Non-pigmented ciliary epithelial cell (primary cell): ENCODE results near the gene SIGLEC9.

Source experiments
- DNase-seq: peaks from one replicate; pipeline ENCODE4 v3.0.0-alpha.2; 2010; ENCODE audit warnings: low read depth

SIGLEC9 gene

DNA sequence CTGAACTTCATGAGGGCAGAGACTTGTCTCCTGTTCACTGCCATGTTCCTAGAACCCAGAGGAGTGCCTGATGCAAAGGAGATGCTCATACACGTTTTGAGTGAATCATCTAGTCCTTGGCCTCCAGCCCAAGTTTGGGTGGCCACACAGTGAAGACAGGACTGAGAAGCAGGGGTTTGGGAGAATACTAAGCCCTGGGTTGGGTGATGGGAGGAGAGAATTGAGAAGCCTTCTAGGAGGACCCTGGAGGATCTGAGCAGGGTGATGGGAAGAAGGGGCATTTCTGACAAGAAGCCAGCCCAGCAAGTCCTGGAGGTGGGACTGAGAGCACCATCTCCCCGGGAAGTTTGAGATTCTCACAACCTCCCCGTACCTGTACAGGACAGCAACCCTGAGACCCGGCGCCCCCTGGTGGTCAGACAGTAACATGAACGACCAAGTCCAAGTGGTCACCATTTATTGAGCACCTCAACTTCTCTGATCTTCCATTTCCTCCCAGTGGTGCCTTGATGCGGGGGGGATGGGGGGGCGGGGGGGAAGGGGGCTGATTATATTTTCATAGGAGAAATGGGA, 27.5 kb upstream of the SIGLEC9 start:
- no peak for DNase-seq

DNA sequence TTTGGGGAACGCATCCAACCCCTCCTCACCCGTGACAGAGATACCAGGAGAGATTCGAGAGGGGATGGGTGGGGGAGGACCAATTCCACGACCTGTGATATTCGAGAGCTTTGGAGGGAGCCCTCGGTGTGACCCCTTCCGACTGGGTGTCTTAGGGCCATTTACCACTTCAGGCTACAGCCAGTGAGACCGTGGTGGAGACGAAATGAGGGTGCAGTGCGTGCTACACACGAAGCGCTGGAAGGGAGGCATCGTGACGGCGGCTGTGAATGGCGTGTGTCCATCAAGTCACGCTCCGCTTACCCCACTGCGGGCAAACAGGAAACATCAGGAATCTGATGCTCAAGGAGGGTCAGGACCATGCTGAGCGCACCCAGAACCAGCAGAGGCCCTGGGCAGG, 26.9 kb upstream of the SIGLEC9 start:
- DNase-seq = no peak

DNA sequence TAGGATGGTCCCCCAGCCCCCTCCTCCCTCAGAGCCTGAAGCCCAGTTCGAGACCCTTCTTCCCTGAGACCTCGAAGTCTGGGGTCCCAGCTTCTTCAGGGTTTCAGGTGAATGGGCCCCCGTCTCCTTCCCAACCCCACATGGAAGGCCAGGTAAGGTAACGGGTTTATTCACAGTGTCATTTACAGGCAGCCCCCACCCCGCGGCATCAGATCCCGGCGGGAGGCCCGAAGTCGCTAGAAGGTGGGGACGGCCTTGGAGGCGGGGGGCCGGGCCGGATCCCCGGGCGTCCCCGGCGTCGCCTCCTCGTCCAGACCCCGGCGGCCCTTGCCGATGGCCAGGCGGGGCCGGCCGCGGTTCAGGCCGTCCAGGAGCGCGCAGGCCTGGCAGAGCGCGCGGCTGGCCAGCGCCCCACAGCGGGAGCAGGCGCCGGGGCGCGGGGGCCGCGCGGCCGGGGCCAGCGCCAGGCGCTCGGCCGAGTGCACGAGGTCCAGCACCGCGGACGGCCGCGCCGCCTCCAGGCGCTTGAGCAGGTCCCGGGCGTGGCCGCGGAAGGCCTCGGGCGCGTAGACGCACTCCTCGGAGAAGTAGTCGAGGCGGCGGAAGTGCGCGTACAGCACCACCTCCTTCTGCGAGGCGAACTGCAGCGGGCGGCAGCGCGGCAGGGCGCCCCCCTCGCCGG, 26.2 kb upstream of the SIGLEC9 start:
- DNase-seq = no peak

DNA sequence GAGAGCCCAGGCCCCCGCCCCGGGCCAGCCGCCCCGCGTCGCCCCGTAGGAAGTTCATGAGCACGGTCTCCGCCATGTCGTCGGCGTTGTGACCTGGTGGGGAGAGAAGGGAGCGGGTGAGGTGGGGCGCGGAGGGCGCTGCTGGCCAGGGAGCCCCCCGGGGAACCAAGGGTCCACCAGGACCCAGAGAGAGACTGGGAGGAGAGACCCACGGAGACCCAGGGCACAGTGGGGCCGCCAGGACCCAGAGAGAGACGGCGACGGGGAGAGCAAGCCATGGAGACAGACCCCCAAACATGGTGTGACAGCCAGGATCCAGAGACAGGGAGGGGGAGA, 25.7 kb upstream of the SIGLEC9 start:
- DNase-seq = no peak

DNA sequence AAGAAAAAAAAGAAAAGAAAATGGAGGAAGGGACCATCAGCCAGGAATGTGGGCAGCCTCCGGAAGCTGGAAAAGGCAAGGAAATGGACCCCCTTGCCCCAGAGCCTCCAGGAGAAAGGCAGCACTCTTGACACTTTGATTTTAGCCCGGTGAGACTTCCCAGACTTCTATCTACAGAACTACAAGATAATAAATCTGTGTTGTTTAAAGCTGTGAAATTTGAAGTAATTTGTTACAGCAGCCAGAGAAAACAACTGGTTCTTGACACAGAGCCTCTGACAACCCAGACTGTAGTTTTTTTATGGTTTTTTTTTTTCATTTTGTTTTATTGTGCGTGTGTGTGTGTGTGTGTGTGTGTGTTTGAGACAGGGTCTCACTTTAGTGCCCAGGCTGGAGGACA, 24.1 kb upstream of the SIGLEC9 start:
- no peak for DNase-seq

DNA sequence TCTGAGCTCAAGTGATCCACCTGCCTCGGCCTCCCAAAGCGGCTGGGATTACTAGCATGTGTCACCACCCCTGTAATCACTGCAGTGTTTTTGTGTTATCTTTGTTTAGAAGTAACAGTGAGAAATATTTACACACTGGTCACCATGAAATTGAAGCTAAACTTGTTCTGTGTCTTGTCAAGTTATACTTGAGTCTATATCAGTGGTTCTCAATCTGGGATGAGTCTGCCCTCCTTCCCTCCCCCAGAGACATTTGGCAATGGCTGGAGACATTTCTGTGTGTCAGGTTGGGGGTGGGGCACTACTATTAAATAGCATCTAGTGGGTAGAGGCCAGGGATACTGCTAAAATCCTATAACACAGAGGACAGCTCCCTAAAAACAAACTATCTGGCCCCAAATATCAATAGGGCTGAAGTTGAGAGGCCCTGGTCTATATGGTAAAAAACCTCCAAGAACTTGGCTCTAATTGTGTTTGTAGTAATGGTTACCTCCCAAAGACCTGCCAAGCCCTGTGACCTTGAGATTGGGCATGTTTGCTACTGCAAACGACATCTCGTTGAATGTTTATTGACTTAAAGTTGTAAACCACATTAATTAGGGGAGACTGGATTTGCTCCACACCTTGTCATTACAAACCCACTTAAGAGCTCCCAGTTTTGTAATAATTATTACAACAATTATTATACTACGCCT, 23.4 kb upstream of the SIGLEC9 start:
- no peak for DNase-seq

DNA sequence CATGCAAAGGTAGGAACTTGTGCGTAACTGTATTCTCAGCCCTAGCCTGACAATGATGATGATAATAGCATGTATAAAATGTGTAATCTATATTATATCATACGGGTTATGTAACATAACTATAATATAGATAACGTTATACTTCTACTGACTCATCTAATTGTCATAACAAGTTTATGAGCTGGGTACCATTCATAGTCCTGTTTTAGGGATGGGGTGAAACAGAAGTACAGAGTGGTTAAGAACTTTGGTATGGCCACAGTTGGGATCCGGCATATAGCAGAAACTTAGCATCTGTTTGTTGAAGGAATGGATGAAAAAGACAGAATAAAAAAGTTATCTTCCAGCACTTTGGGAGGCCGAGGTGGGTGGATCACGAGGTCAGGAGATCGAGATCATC, 21.7 kb upstream of the SIGLEC9 start:
- no peak for DNase-seq

DNA sequence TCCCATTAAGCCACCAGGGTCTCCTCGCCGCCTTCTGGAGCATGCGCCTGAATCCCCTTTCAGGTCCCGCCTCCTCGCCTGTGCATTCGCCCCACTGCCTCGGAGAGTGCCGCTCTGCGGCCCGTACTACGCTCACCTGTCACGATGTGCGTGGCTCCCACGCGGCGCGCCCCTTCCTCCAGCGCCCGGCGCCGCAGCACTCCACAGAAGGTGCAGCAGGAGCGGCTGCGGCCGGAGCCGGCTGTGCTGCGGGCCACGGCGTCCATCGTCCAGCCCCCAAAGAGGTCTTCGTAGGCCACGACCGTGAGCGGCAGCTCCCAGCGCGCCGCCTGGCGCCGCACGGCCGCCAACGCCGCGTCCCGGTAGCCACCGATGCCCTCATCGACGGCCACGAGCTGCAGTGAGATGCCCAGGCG, 20.8 kb upstream of the SIGLEC9 start:
- DNase-seq = no peak

DNA sequence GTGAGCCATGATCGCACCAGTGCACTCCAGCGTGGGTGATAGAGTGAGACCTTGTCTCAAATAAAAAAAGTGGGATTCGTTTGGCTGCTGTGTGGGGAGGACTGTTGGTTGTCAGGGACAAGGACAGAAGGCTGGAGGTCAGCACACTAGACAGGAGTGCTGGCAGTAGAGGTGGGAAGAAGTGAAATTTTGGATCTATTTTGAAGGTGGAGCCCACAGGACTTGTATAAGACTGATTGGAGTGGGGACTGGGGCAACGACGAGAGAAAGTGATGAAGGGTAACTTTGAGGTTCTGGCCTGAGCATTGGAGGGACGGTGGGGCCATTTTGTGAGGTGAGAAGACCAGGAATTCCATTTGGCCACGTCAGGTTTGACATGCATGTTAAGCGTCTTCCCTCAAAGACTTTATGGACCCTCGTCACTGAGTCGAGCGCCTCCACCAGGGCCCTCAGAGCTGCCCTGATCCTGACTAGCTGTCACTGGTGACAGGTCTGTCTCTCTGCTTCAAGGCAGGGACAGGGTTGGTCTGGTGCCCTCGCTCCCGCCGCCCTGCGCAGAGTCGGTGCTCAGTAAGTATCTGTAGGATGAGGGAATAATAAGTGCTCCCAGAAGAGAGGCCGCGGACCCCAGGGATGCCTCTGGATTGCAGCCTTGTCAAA, 17.2 kb upstream of the SIGLEC9 start:
- DNase-seq = no peak

DNA sequence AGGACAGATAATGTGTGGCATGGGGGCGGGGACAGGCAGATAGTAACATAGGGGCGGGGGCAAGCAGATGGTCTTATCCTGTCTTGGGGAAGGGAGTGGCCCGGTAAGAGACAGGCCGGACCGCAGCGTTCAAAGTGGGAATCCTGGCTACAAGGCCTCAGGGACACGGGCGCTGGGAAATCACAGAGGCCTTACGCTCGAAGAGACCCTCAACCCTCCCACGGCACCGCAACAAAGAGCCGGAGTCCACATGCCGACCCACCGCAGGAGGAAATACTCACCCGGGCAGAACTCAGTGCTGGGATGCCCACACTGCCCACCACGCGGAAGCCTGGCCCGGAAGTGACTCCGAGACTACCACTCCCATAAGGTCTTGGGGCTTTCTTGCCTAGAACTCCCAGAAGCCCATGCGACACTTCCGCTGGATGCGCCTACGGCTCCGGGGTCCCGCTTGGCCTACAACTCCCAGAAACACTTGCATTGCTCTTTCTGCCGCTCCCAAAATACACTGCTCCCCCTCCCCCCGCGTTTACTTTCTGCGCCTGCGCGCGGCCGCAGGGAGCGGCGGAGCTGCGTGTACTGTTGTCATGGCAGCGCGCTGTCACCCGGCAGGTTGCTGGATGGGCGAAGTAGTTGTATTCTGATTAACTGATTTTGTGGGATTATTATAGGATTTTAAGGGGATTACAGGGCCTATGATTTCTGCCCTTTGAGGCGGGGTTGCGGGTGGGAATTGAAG, 16.5 kb upstream of the SIGLEC9 start, which contains the start of gene CTU1:
Gene CTU1 (minus strand): TSS at position 344 of the 739 bp plus-strand sequence. CDS start 3,840 bp downstream, outside the sequence.
- DNase-seq = peak; percentile 98

DNA sequence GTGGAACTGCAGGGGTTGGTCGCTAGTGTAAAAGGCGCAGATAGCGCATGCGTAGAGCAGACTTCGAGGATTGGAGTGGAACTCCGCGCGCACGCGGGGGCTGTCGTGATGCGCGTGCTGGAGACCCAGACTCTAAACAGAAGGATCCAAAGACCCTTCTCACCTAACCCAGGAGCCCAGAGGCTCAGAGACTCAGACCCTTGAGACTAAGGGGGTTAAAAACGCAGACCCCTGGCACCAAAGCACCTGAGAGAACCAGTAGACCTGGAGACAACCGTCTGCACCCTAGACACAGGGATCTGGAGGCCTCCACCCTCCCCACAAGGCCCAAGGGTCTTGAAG, 15.9 kb upstream of the SIGLEC9 start:
- no peak for DNase-seq

DNA sequence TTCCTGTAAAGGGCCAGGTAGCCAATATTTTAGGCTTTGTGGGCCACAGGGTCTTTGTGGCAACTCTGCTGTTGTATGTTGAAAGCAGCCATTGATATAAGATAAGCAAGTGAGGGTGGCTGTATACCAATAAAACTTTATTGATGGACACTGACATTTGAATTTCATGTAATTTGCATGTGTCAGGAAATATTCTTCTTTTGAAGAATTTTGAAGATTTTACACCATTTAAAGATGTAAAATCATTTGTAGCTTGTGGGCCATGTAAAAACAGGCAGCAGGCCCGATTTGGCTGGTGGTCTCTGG, 14.1 kb upstream of the SIGLEC9 start:
- DNase-seq = no peak

DNA sequence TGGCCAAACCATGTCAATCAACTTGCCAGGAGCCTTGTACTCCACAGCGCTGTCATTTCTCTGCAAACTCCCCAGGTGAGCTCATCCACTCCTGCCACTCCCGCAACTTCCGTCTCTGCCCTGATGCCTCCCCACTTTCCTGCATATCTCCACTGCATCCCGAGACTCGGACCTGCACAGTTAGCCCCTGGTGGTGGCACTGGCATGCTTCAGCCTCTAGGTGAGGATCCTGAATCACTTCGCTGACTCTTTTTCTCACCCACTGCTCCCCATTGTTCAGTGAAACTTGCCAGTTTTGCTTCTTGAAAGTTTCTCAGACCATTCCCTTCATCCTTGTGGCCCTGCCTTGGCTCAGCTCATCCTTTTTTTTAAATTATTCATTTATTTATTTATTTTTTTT, 13.1 kb upstream of the SIGLEC9 start:
- DNase-seq = no peak

DNA sequence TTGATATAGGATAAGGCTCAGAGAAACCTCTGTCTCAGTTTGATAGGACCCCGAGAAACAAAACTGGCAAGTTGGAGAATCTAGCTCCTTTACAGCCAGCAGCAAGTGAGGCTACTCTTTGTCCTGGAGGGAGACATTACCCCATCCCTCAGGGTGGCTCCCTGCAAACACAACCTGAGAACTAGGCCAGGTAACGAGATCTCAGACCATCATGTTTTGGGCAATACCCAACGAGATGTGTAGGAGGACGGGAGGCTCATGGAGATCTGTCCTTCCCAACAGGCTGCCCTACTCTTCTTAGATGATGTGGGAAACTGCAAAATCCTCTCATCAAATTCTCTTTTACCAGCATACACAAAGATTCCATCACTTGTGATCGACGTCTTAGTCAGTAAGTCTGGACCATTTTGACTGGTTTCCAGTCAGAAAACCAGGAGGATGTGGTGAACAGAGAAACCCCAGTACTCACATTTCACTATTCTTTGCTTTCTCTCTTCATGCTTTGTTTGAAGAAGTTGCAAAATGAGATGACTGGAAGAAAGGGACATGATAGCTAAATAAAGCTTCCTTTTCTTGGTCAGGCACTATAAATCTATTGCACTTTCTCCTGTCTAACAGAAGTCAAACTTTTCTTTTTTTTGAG, 10.5 kb upstream of the SIGLEC9 start:
- DNase-seq = no peak

DNA sequence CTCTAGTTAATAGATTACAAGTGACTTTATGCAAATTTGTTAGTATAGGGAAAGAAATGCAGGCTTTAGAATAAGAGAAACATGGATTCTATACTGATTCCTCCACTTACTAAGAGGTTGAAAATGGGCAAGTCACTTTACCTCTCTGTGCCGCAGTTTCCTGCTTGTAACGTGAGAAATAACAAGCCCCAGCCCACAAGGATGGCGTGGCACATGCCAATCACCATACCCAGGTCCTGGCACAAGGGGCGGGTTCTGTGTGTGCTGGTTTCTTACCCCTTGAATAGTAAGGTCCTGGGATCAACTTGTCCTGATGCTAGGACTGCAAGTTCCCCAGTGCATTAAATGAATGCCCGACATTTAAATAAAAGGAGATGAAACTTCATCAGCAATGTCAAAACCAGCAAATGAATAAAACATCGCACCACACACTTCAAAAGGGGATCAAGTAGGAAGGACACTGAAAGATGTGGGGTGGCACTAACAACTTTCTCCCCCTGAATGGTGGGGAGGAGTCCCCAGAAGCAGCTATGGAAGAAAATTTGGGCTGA, 7.9 kb upstream of the SIGLEC9 start:
- DNase-seq = no peak

DNA sequence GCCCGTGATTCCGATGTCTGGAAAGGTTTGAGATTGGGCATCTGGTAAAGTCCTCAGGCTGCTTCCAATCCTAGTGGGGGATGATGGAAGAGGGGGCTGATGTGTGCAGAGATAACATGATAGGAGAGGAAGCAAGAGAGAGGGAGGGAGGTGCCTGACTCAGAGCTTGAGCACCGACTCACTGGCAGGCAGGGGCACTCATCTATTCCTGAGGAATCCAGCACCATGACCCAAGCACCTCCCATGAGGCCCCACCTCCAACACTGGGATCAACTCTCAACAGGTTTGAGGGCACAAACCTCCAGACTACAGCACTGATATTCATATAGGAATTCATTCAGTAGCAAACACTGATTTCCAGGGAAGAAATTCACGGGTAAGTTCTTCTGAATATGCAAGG, 5.6 kb upstream of the SIGLEC9 start:
- DNase-seq = no peak

DNA sequence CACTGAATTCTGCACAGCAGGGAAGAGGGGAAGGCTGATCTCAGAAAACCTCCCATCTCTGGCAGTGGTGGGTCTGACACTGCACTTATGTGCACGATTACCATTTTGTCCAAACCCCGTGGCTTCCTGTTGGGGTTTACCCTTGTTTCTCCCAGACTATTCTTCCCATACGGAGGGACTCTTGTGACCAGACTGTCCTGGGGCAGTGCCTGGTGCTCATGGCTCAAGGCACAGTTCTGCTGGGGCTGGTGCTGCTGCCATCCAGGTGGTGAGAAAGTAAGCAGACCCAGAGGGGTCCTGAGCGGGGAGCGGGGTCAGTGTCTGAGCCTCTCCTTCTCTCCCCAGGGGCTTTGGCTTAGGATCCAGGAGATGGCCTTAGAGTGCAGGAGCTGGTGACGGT, 5.1 kb upstream of the SIGLEC9 start:
- DNase-seq = no peak

DNA sequence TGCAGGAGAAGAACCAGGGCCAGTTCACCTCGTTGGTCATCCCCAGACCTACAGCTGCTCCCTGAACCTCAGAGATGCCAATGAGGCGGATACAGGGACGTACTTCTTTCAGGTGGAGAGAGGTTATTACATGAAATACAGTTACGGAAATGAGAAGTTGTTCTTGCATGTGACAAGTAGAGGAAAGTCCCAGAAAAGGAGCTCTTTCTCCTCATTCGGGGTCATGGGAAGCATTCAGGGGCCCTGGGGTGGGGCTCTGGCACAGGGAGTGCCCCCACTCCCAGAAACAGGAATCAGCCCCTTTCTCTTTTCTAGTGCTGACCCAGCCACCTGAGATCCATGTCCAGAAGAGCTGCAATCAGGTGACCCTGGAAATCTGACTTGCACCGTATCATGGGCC, 4.5 kb upstream of the SIGLEC9 start:
- DNase-seq = no peak

DNA sequence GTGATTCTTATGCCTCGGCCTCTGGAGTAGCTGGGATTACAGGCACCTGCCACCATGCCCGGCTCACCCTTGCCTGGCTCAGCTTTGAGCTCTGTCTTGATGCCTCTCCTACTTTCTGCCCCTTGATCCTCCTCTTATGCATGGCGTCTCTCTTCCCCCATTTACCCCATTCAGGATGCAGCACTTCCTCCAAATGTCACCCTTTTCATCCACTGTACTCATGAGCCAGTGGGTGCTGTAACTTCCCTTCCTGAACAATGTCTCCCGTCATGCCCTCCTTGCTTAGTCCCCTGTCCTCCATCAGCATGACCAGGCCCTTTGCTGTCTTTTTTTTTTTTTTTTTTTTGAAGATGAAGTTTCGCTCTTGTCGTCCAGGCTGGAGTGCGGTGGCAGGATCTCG, 3.4 kb upstream of the SIGLEC9 start:
- DNase-seq = no peak

DNA sequence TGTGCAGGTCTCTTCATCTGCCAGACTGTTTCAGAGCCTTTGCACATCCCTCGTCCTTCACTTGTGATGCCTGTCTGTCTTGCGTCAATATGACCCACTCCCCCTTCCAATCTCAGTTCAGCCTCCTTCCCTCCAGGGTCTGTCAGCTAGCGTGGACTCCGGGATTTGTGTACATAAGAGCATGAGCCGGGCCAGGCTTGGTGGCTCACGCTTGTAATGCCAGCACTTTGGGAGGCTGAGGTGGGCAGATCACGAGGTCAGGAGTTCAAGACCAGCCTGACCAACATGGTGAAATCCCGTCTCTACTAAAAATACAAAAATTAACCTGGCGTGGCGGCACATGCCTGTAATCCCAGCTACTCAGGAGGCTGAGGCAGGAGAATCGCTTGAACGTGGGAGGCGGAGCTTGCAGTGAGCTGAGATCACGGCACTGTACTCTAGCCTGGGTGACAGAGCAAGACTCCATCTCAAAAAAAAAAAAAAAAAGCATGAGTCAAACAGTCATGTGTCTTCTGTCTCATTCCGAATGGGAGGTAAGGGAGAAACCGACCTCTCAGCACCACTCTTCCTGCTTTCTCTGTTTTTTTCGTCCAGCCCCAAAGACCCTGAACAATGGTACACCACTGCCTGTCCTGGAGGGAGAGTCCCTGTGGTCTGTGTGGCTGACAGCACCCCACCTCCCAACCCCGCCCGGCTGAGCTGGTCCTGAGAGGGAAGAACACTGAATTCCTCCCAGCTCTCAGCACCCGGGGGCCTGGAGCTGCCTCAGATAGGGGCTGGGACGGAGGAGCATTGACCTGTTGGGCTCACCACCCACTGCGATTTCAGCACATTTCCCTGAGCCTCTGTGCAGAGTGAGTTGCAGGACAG, 2.4 kb upstream of the SIGLEC9 start:
- no peak for DNase-seq

DNA sequence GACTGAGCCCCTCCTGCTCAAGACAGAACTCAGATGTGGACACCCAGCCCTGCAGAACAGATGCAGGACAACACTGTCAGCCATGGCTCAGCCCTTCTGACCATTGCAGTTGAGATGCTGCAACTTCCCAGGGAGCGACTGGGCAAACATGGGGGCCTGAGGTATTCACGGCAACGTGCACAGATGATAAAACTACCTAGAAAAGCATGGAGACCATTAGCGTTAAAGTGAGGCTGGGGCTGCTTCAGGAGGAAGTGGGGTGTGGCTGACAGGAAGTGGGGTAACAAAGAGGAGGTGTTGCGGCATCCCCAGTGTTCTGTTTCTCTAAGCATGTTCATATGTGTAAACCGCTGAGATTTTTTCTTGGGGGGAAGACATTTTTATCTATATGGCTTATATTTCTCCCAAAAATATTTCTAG, 1.3 kb upstream of the SIGLEC9 start:
- no peak for DNase-seq
